Thyroid gland (tissue), 4 donors: Measurements from ENCODE around the gene CDC14B.

Experiments
- POLR2A ChIP-seq, 2 donors: fragments of 450-650 bp; IDR thresholded peaks; one replicate each; pipeline ENCODE4 v1.6.1; 2017; ENCODE audit warnings: antibody characterized with exemption in 2 of 2, mild to moderate bottlenecking in 2 of 2, moderate library complexity in 1 of 2
- TF ChIP-seq, protein P1 (sequence below), 6 experiments: fragments of 200-600 bp in 3 of 6; fragments of 450-650 bp in 3 of 6; sonication (generic) in 3 of 6; IDR thresholded peaks; one replicate each; pipeline ENCODE4 v1.5.1; 2016 to 2019; ENCODE audit warnings: antibody characterized with exemption in 6 of 6, mild to moderate bottlenecking in 2 of 6, inconsistent platforms in 1 of 6, moderate library complexity in 1 of 6

DNA sequence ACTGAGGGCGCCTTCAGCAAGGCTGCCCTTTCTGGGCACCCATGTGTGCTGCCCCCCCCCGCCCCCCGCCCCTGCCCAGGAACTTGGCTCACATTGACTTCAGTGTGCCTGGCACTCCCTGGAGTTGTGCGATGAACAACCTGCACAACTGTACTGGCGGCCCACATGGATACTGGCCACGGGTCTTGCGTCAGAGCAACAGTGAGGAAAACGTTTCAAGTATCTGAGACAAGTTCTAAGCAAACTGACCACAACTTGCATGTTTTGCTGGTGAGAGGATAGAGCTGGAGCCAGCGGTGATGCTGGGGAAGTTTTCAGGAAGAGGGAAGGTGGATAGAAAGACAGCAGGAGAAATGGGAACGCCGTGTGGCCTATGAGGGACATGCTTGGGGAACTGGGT, 124.3 kb downstream of the CDC14B start:
- TF ChIP-seq, protein P1, sequence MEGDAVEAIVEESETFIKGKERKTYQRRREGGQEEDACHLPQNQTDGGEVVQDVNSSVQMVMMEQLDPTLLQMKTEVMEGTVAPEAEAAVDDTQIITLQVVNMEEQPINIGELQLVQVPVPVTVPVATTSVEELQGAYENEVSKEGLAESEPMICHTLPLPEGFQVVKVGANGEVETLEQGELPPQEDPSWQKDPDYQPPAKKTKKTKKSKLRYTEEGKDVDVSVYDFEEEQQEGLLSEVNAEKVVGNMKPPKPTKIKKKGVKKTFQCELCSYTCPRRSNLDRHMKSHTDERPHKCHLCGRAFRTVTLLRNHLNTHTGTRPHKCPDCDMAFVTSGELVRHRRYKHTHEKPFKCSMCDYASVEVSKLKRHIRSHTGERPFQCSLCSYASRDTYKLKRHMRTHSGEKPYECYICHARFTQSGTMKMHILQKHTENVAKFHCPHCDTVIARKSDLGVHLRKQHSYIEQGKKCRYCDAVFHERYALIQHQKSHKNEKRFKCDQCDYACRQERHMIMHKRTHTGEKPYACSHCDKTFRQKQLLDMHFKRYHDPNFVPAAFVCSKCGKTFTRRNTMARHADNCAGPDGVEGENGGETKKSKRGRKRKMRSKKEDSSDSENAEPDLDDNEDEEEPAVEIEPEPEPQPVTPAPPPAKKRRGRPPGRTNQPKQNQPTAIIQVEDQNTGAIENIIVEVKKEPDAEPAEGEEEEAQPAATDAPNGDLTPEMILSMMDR (IDR thresholded peaks at IDR 0.05) = no peak
- no peak for TF ChIP-seq POLR2A (IDR thresholded peaks at IDR 0.05)
